H1 (cell line): ENCODE measurements around the gene DRC1. TPM values are rescaled to one million over a fixed set of nuclear protein-coding genes. Genes with fewer than 3 reads are reported as not detected.

ENCODE experiments used
- ATF2 ChIP-seq: IDR thresholded peaks from 2 replicates; pipeline ENCODE4 v1.6.1; 2012; ENCODE audit warnings: low read length, inconsistent platforms
- BACH1 ChIP-seq: IDR thresholded peaks from 2 replicates; pipeline ENCODE4 v1.6.1; 2012; ENCODE audit warnings: low read length, improper control_type of control experiment
- HDAC6 ChIP-seq: IDR thresholded peaks from one replicate; pipeline ENCODE4 v1.7.1; 2012; ENCODE audit warnings: low read depth, mild to moderate bottlenecking, inconsistent platforms, low read length, moderate library complexity
- KDM5A ChIP-seq: fragments of 200-600 bp; IDR thresholded peaks from 2 replicates; pipeline ENCODE4 v1.7.1; 2012; ENCODE audit warnings: mild to moderate bottlenecking, low read length, inconsistent platforms, mixed read lengths
- TBP ChIP-seq: IDR thresholded peaks from 2 replicates; pipeline ENCODE4 v1.6.1; 2011; ENCODE audit warnings: low read depth, low read length, improper control_type of control experiment
- polyA plus RNA-seq, 7 experiments: library from polyadenylated mRNA; depleted of rRNA in 3 of 7; stranded (reverse) in 5 of 7; unstranded in 2 of 7; fragments of >200 nt in 5 of 7; fragments of 200-250 nt in 2 of 7; gene quantifications; 1 replicate in 5 of 7; 2 replicates in 1 of 7; 4 replicates in 1 of 7; pipeline versions ENCODE4 v1.2.1 to v1.2.3, GENCODE V29; 2011 to 2013; ENCODE audit warnings: missing spikeins in 2 of 7, mixed read lengths in 2 of 7
- total RNA-seq: library from RNA; stranded (reverse); fragmentation: NEBNext Ultra II Directional; extraction: Animal tissue kit (Norgen Biotek cat#: 25700); gene quantifications from 2 replicates; pipeline ENCODE4 v1.2.1, GENCODE V29; 2021
- TF ChIP-seq, protein P1 (sequence below), 3 experiments: IDR thresholded peaks; 1 replicate in 2 of 3; 2 replicates in 1 of 3; pipeline versions ENCODE4 v1.5.1 to v1.6.1; 2011; ENCODE audit warnings: low read length in 3 of 3, mild to moderate bottlenecking in 3 of 3, inconsistent platforms in 2 of 3, low read depth in 1 of 3, moderate library complexity in 1 of 3; ENCODE audit not compliant: insufficient read depth in 1 of 3; ENCODE audit errors: control extremely low read depth in 1 of 3

Gene DRC1
- total and polyA plus RNA-seq, 2 of the 8 experiments (the other 6 are each of a cell fraction or from before 2014, with no cell fraction given), result 0.08 TPM; not detected in 1

GRCh38 chr2:26356771-26357170 is 44.9 kb upstream of the DRC1 start (continued):
- TF ChIP-seq ATF2 (no peak), KDM5A (no peak), HDAC6 (no peak), BACH1 (no peak), TBP (no peak)
- TF ChIP-seq, protein P1, sequence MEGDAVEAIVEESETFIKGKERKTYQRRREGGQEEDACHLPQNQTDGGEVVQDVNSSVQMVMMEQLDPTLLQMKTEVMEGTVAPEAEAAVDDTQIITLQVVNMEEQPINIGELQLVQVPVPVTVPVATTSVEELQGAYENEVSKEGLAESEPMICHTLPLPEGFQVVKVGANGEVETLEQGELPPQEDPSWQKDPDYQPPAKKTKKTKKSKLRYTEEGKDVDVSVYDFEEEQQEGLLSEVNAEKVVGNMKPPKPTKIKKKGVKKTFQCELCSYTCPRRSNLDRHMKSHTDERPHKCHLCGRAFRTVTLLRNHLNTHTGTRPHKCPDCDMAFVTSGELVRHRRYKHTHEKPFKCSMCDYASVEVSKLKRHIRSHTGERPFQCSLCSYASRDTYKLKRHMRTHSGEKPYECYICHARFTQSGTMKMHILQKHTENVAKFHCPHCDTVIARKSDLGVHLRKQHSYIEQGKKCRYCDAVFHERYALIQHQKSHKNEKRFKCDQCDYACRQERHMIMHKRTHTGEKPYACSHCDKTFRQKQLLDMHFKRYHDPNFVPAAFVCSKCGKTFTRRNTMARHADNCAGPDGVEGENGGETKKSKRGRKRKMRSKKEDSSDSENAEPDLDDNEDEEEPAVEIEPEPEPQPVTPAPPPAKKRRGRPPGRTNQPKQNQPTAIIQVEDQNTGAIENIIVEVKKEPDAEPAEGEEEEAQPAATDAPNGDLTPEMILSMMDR (IDR thresholded peaks at IDR 0.05; ENCODE audit: control extremely low read depth in 1 of 3, insufficient read depth in 1 of 3, low read depth in 1 of 3, low read length in 3 of 3), result no peak
